ENCODE data around the gene KCNIP3.

KCNIP3 gene

GRCh38 chr2:95348609-95349567, 51.7 kb downstream of the KCNIP3 start:
- H3K27me3 ChIP-seq (ENCODE audit: control insufficient read depth, insufficient read depth, low read length), result peaks cover 31% of the 10 kb centered on the region
- no peaks in the 10 kb centered on the region for H3K36me3 ChIP-seq (ENCODE audit: control insufficient read depth, insufficient read depth, low read length)
- WGBS (ENCODE audit: insufficient coverage, insufficient read length), result no CpG with 5 or more reads among the region's 12 CpGs
- H3K4me3 ChIP-seq (ENCODE audit: low read length), result no peak overlapping the region
- no peak for DNase-seq (ENCODE audit: low read depth, low spot score)
- no peaks in the 10 kb centered on the region for H3K9me3 ChIP-seq (ENCODE audit: control insufficient read depth, insufficient read depth, low read length)
- no peak overlapping the region for H3K27ac ChIP-seq (ENCODE audit: low read length)
- H3K4me1 ChIP-seq (ENCODE audit: control insufficient read depth, insufficient read depth, low read length), result no peaks in the 10 kb centered on the region

GRCh38 chr2:95349568-95350322, 52.6 kb downstream of the KCNIP3 start:
- Histone ChIP-seq H3K4me1 (ENCODE audit: control insufficient read depth, insufficient read depth, low read length) (no peaks in the 10 kb centered on the region), H3K36me3 (ENCODE audit: control insufficient read depth, insufficient read depth, low read length) (no peaks in the 10 kb centered on the region), H3K27me3 (ENCODE audit: control insufficient read depth, insufficient read depth, low read length) (peaks cover 23% of the 10 kb centered on the region), H3K9me3 (ENCODE audit: control insufficient read depth, insufficient read depth, low read length) (no peaks in the 10 kb centered on the region), H3K4me3 (ENCODE audit: low read length) (no peak overlapping the region), H3K27ac (ENCODE audit: low read length) (no peak overlapping the region)
- no CpG with 5 or more reads among the region's 12 CpGs for WGBS (ENCODE audit: insufficient coverage, insufficient read length)
- DNase-seq (ENCODE audit: low read depth, low spot score), result no peak

- DNase-seq (ENCODE audit: low read depth, low spot score), result no peak
- peaks cover 17% of the 10 kb centered on the region for H3K27me3 ChIP-seq (ENCODE audit: control insufficient read depth, insufficient read depth, low read length)
- no peaks in the 10 kb centered on the region for H3K4me1 ChIP-seq (ENCODE audit: control insufficient read depth, insufficient read depth, low read length)
- H3K27ac ChIP-seq (ENCODE audit: low read length), result no peak overlapping the region
- no peak overlapping the region for H3K4me3 ChIP-seq (ENCODE audit: low read length)
- no peaks in the 10 kb centered on the region for H3K36me3 ChIP-seq (ENCODE audit: control insufficient read depth, insufficient read depth, low read length)
- H3K9me3 ChIP-seq (ENCODE audit: control insufficient read depth, insufficient read depth, low read length), result no peaks in the 10 kb centered on the region
- WGBS (ENCODE audit: insufficient coverage, insufficient read length), result no CpG with 5 or more reads among the region's 7 CpGs
These were observed 53.2 kb downstream of the KCNIP3 start for GRCh38 chr2:95350368-95350767.

- Histone ChIP-seq H3K27ac (ENCODE audit: low read length) (no peak overlapping the region), H3K27me3 (ENCODE audit: control insufficient read depth, insufficient read depth, low read length) (peaks cover 13% of the 10 kb centered on the region), H3K36me3 (ENCODE audit: control insufficient read depth, insufficient read depth, low read length) (no peaks in the 10 kb centered on the region), H3K4me3 (ENCODE audit: low read length) (no peak overlapping the region), H3K9me3 (ENCODE audit: control insufficient read depth, insufficient read depth, low read length) (no peaks in the 10 kb centered on the region), H3K4me1 (ENCODE audit: control insufficient read depth, insufficient read depth, low read length) (no peaks in the 10 kb centered on the region)
- no peak for DNase-seq (ENCODE audit: low read depth, low spot score)
- no CpG with 5 or more reads among the region's 13 CpGs for WGBS (ENCODE audit: insufficient coverage, insufficient read length)
These were observed 53.8 kb downstream of the KCNIP3 start for GRCh38 chr2:95350774-95351597.

- no peaks in the 10 kb centered on the region for H3K36me3 ChIP-seq (ENCODE audit: control insufficient read depth, insufficient read depth, low read length)
- no peak overlapping the region for H3K27ac ChIP-seq (ENCODE audit: low read length)
- no CpG with 5 or more reads among the region's 4 CpGs for WGBS (ENCODE audit: insufficient coverage, insufficient read length)
- H3K4me1 ChIP-seq (ENCODE audit: control insufficient read depth, insufficient read depth, low read length), result no peaks in the 10 kb centered on the region
- no peak overlapping the region for H3K4me3 ChIP-seq (ENCODE audit: low read length)
- no peaks in the 10 kb centered on the region for H3K9me3 ChIP-seq (ENCODE audit: control insufficient read depth, insufficient read depth, low read length)
- no peak for DNase-seq (ENCODE audit: low read depth, low spot score)
- H3K27me3 ChIP-seq (ENCODE audit: control insufficient read depth, insufficient read depth, low read length), result peaks cover 13% of the 10 kb centered on the region
These were observed 54.4 kb downstream of the KCNIP3 start for GRCh38 chr2:95351598-95351915.

- Histone ChIP-seq H3K36me3 (ENCODE audit: control insufficient read depth, insufficient read depth, low read length) (no peaks in the 10 kb centered on the region), H3K4me1 (ENCODE audit: control insufficient read depth, insufficient read depth, low read length) (no peaks in the 10 kb centered on the region), H3K9me3 (ENCODE audit: control insufficient read depth, insufficient read depth, low read length) (no peaks in the 10 kb centered on the region), H3K27me3 (ENCODE audit: control insufficient read depth, insufficient read depth, low read length) (peaks cover 7% of the 10 kb centered on the region), H3K27ac (ENCODE audit: low read length) (no peak overlapping the region), H3K4me3 (ENCODE audit: low read length) (no peak overlapping the region)
- no CpG with 5 or more reads among the region's 6 CpGs for WGBS (ENCODE audit: insufficient coverage, insufficient read length)
- no peak for DNase-seq (ENCODE audit: low read depth, low spot score)
These were observed 55.3 kb downstream of the KCNIP3 start for GRCh38 chr2:95352310-95353054.

GRCh38 chr2:95353055-95353575, 56.0 kb downstream of the KCNIP3 start:
- DNase-seq (ENCODE audit: low read depth, low spot score), result no peak
- WGBS (ENCODE audit: insufficient coverage, insufficient read length), result no CpG with 5 or more reads among the region's 10 CpGs

GRCh38 chr2:95353613-95354468, 56.7 kb downstream of the KCNIP3 start:
- Histone ChIP-seq H3K4me3 (ENCODE audit: low read length) (no peak overlapping the region), H3K36me3 (ENCODE audit: control insufficient read depth, insufficient read depth, low read length) (no peaks in the 10 kb centered on the region), H3K4me1 (ENCODE audit: control insufficient read depth, insufficient read depth, low read length) (no peaks in the 10 kb centered on the region), H3K27ac (ENCODE audit: low read length) (no peak overlapping the region), H3K27me3 (ENCODE audit: control insufficient read depth, insufficient read depth, low read length) (no peaks in the 10 kb centered on the region), H3K9me3 (ENCODE audit: control insufficient read depth, insufficient read depth, low read length) (no peaks in the 10 kb centered on the region)
- DNase-seq (ENCODE audit: low read depth, low spot score), result no peak
- no CpG with 5 or more reads among the region's 22 CpGs for whole genome bisulfite sequencing (ENCODE audit: insufficient coverage, insufficient read length)

More at GRCh38 chr2:95353055-95353575, 56.0 kb downstream of the KCNIP3 start:
- Histone ChIP-seq H3K4me3 (ENCODE audit: low read length) (no peak overlapping the region), H3K27ac (ENCODE audit: low read length) (no peak overlapping the region), H3K9me3 (ENCODE audit: control insufficient read depth, insufficient read depth, low read length) (no peaks in the 10 kb centered on the region), H3K36me3 (ENCODE audit: control insufficient read depth, insufficient read depth, low read length) (no peaks in the 10 kb centered on the region), H3K4me1 (ENCODE audit: control insufficient read depth, insufficient read depth, low read length) (no peaks in the 10 kb centered on the region), H3K27me3 (ENCODE audit: control insufficient read depth, insufficient read depth, low read length) (peaks cover 2% of the 10 kb centered on the region; the same call in 1 of the 2 replicates)

GRCh38 chr2:95354469-95354901, 57.3 kb downstream of the KCNIP3 start:
- H3K27ac ChIP-seq (ENCODE audit: low read length), result no peak overlapping the region
- H3K4me3 ChIP-seq (ENCODE audit: low read length), result no peak overlapping the region
- H3K27me3 ChIP-seq (ENCODE audit: control insufficient read depth, insufficient read depth, low read length), result no peaks in the 10 kb centered on the region
- no CpG with 5 or more reads among the region's 5 CpGs for WGBS (ENCODE audit: insufficient coverage, insufficient read length)
- no peak for DNase-seq (ENCODE audit: low read depth, low spot score)
- H3K9me3 ChIP-seq (ENCODE audit: control insufficient read depth, insufficient read depth, low read length), result no peaks in the 10 kb centered on the region
- no peaks in the 10 kb centered on the region for H3K36me3 ChIP-seq (ENCODE audit: control insufficient read depth, insufficient read depth, low read length)
- no peaks in the 10 kb centered on the region for H3K4me1 ChIP-seq (ENCODE audit: control insufficient read depth, insufficient read depth, low read length)

All from iPS DF 6.9 (cell line).